ENCODE measurements around the gene UBD.

GRCh38 chr6:29525311-29525639 is 34.3 kb downstream of the UBD start:
- TF ChIP-seq CTCF (IDR thresholded peaks at IDR 0.05) (no peak), POLR2A (IDR thresholded peaks at IDR 0.05) (no peak)
